Measurements from ENCODE around the gene FREM1.

GRCh38 chr9:14760060-14760459 is 150.2 kb downstream of the FREM1 start:
- TF ChIP-seq, protein P1, sequence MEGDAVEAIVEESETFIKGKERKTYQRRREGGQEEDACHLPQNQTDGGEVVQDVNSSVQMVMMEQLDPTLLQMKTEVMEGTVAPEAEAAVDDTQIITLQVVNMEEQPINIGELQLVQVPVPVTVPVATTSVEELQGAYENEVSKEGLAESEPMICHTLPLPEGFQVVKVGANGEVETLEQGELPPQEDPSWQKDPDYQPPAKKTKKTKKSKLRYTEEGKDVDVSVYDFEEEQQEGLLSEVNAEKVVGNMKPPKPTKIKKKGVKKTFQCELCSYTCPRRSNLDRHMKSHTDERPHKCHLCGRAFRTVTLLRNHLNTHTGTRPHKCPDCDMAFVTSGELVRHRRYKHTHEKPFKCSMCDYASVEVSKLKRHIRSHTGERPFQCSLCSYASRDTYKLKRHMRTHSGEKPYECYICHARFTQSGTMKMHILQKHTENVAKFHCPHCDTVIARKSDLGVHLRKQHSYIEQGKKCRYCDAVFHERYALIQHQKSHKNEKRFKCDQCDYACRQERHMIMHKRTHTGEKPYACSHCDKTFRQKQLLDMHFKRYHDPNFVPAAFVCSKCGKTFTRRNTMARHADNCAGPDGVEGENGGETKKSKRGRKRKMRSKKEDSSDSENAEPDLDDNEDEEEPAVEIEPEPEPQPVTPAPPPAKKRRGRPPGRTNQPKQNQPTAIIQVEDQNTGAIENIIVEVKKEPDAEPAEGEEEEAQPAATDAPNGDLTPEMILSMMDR (IDR thresholded peaks at IDR 0.05), result no peak
- TF ChIP-seq POLR2AphosphoS5 (IDR thresholded peaks at IDR 0.05) (no peak), POLR2A (IDR thresholded peaks at IDR 0.05) (no peak)
